NCI-H526 treated with DMSO at 0.1 percent for 48 hours (cell line): Measurements from ENCODE around the gene VAMP4.
"Not testable (repeated sequence)": the region's sequence is repeated elsewhere in the genome, so short reads cannot be mapped to it uniquely, and the experiment has no call there.

Experiments
- DNase-seq: peaks from one replicate; lab custom pipeline; 2025; lab: John Stamatoyannopoulos, UW

Gene VAMP4

GRCh38 chr1:171695772-171696171 lies 46.1 kb downstream of the VAMP4 start:
- DNase-seq: not testable (repeated sequence)

DNA sequence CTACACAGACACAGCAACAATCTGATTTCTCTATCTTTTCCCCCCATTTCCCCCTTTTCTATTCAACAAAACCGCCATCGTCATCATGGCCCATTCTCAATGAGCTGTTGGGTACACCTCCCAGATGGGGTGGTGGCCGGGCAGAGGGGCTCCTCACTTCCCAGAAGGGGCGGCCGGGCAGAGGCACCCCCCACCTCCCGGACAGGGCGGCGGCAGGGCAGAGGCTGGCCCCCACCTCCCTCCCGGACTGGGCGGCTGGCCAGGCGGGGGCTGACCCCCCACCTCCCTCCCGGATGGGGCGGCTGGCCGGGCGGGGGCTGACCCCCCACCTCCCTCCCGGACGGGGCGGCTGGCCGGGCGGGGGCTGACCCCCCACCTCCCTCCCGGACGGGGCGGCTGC lies 48.3 kb downstream of the VAMP4 start:
- not testable (repeated sequence) for DNase-seq

DNA sequence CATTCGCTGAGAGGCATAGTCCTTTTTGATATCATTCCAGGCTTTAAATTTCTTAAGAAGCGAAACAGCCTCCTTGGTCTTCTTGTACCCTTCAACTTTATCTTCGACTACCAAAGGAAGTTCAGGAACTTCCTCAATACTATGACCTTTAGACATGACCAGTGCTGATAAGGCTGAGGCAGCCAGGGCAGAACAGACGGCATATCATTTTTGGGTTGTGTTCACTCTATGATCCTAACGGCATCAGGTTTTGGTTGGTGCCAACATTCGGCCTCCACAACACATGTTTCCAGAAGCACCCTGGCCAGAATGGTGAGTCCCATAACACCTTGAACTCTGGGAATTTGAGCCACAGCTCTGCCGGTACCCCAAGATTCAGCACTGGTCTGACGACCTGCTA lies 58.0 kb downstream of the VAMP4 start:
- no peak for DNase-seq

GRCh38 chr1:171680339-171680738 lies 61.5 kb downstream of the VAMP4 start:
- no peak for DNase-seq

DNA sequence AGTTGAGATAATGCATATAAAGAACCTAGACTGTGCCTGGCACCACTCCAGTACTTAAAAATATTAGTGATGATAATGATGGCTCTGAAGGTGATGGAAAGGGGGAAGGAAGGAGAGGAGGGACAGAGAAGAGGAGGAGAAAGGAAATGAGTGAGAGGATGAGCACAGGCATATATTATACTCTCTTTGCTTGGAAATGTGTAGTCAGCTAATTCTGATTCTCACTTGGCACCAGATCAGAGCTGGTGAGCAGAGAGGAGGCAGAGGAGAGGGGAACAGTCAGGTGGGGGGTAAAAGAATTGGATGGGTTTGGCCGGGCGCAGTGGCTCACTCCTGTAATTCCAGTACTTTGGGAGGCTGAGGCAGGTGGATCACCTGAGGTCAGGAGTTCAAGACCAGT lies 65.0 kb downstream of the VAMP4 start:
- no peak for DNase-seq

- DNase-seq: no peak
These were observed 67.1 kb downstream of the VAMP4 start for GRCh38 chr1:171674431-171675405.

DNA sequence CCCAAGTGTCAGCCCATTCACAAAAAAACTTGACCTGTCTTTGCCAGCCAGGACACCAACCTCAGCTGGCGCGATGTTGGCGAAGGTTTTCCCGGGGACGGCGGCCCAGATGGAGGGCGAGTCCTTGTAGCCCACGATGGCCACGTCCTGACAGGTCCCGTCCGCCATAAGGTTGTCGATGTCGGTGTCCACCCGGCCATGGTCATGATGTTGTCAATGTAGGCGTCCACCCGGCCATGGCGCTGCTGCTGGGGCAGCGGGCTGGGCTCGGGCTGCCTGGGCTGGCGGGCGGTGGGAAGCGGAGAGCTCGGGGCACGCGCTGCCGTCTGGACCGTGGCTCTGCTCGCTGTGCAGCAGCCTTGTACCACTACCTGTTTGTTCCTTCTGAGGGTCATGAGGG lies 71.1 kb downstream of the VAMP4 start:
- no peak for DNase-seq

DNA sequence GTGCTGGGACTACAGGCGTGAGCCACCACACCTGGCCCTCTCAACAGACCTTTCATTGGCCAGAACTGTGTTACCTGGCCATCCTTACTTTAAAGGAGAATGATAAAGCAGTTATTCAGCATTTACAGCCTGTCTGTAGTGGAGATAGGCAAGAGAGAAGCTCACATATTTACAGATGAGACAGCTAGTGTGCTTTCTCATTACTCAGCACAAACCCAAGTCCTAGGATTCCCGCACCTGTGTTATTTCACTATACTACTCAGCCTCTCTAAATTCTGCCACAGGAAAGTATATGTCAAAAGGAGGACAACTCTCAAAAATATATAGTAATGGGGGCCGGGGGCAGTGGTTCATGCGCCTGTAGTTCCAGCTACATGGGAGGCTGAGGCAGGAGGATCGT lies 73.5 kb downstream of the VAMP4 start:
- no peak for DNase-seq

DNA sequence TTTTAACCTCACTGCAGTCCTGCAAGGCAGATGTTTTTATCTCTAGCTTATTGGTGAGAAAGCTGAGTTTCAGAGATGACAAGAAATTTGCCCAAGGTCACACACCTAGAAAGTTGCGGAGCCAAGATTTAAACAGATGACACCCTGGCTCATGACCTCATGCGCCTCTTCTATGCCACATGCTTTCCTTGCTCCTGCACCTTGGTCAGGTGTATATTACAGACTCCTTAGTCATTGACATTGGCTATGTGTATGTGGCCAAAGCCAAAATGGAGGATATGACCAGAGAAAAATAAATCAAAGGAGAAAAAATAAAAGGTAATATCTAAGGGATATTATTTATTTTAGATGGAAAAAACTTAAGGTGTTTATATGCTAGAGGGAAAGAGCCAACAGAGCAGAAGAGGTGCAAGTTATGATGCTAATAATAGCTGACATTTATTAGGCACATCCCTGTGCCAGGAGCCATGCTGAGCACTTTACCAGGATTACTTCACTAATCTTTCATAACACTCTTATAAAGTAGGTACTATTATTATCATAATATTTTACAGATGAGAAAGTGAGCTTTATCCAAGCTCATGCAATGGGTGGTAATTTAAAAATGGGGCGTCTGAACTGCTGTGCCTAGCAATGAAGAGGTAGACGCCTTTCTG lies 75.6 kb downstream of the VAMP4 start:
- DNase-seq: no peak

DNA sequence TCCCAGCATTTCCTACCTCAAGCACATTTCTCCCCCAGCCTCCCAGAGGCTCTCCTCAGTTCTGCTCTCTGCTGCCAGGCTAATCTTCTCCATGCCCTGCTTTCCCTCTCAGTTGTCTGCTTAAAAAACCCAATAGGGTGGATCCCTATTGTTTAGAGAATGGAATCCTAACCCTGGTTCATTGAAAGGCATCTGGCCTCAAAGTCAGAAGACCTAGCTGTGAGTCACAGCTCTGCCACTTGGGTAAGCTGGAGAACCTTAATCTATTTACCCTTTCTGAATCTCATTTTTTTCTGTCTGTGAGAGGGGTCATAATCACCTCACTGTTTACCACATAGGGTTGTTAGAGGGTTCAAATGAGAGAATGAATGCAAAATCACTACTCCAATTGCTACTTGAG lies 76.9 kb downstream of the VAMP4 start:
- DNase-seq: no peak

DNA sequence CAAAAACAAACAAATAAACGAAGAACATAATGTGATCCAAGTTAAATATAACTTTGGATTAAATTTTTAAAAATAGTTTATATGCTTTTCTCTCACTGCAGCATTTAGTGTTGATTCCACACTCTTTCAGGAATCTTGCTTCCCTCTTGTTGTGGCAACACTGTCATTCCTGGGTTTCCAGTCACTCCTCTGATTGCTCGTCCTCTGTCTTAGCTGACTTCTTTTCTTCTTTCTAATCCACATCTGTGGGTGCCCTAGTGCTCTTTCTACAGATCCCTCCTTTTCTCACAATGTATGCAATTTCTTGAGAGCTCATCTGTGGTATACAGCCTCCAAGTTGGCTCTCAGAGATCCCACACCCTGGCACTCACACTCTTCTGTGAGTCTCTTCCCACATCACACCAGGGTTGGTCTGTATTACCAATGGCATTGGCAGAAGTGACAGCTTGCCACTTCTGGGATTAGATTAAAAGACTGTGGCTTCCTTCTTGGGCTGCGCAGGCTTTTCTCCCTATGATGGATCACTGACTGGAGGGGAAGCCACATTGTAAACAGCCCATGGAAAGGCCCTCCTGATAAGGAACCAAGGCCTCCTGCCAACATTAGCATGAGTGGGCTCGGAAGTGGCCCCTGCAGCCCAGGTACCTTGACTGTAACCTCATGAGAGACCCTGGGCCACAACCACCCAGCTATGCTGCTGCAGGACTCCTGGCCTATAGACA lies 77.8 kb downstream of the VAMP4 start:
- no peak for DNase-seq

DNA sequence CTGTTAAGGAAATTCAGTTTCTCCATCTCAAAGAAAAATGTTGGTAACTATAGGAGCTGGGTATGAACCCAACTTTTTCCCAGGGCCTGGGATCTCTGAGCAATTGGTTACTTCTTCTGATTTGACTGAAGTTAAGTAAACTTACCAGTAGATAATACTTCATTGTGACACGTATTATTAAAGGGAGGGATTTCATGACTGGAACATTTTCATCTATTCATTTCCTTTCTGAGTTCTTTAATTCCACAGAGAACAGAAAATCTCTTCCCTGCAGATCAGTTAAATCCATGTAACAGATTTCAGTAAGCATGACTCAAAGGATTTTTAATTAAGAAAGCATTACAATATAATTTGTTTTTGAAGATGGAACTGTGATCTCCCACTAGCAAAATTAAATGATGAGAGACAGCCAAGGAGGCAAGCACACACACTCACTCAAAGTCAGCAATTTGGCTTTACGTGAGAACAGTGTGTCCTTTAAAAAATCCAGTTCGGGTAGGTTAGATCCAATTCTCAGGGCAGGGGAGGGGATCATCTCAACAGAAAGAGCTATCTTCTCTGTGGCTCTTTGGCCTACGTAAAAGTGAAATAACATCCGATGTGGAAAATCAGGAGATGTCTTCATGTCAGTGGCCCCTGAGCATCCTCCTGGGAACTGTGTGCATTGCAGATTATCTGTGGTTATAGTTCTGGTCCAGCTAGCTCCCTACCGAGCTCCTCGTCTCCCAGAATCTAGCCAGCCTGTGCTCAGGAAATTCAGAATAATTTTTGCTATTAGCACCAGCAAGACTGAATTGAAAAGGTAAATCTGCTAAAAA lies 78.6 kb downstream of the VAMP4 start:
- no peak for DNase-seq

DNA sequence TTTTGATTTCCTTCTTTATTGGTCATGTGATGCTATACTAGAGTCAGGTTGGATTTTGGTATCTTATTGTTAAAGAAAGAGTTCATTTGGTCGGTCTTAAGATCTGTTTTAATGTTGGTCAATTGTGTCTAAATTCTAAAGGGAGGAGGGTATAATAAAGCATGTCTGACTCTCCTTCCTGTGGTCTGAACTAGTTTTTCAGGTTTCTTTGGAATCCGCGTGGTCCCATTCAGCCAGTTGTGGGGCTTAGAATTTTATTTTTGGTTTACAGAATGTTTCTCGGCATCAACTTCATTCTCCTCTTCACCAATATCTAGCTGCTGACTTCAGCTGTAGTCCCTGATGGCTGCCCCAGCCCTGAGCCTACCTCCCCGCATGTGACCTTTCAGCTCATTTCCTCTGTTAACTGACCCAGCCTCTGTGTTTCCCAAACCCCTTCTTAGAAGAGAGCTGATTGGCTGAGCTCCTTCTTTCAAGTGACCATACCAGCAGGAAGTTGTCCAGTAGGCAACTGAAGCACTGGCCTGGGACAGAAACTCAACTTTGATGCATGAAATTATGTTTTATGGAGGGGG lies 80.7 kb downstream of the VAMP4 start:
- DNase-seq: no peak

DNA sequence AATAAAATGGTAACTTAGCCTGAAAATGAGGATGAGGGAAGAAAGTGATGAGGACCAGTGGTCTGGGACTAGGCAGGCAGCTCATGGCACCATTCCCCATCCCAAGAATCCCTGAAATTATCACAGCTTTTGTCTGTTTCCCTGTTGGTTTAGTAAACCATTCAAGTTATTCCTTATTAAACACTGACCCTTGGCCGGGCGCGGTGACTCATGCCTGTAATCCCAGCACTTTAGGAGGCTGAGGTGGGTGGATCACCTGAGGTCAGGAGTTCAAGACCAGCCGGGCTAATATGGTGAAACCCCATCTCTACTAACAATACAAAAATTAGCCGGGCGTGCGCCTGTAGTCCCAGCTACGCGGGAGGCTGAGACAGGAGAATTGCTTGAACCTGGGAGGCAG lies 85.7 kb downstream of the VAMP4 start:
- not testable (repeated sequence) for DNase-seq

DNA sequence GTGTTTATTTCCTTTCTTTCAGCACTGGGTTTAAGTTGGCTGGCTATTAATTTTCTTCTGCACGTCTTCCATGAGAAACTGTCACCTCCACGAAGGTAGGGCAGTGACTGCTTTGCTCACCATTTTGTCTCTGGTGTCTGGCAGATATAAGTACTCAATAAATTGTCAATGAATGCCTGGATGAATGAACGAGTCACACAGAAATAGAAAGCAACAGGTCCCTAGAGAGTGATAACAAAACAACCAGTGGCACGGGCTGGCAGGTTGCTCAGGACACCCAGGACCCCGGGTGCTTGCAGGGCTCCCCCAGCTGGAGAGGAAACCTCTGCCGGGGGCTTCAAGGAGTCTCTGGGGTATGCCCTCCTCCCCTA lies 86.1 kb downstream of the VAMP4 start:
- DNase-seq: no peak

- DNase-seq: peak; percentile 32
These were observed 86.7 kb downstream of the VAMP4 start for GRCh38 chr1:171654942-171655745.

DNA sequence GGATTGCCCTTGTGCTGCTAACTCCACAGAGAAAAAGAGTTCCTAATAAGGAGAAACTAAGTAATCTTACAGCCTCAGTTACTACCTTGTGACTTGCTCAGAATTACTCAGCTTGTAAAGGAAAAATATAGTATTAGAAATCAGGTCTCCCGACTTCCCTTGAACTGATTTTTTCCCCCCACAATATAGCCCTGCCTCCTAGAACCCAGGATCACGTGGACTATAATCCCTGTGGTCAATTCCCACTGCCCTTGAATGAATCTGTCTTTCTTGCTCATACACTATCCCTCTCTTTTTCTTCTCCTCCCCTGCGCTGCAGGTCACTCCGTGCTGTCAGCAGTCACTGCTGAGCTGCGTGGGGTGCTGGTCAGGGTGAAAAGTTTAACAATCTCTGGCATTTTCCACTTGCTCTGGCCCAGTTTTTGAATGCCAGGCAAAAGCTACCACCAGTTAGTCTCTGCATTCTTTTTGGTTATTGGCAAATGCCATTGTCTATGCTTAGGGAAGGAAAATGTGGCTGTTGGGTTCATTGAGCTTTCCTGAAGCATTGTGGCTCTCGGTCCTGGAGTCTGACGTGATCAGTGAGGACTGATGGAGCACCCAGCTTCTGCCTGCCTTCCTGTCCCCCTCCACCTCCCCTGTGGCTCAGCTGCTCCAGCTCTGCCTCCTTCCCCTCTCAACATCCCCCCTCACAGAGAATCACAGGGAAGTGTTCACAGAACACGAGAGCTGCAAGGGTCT lies 87.5 kb downstream of the VAMP4 start:
- DNase-seq: no peak

DNA sequence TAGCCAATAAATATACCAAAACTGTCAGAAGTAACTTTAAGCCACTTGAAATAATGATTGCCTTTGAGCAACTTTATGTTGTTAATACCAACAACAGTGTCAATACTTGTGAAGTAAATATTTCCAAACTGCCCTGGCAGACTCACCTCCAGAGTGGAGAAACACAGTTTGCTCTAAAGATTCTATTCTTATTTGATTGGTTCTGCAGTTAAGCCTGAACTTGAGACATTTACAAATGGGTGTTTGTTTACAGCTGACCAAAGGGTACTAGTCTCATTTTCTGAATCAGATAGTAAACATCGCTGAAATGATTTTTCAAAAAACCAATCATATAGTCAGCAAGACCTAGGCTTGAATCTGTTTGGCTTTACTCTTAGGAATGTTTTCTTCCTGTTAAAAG lies 88.1 kb downstream of the VAMP4 start:
- DNase-seq: no peak

GRCh38 chr1:171652234-171652822 lies 89.5 kb downstream of the VAMP4 start, which contains the start of gene MYOC:
MYOC (minus strand) TSS chr1:171652688; CDS start chr1:171652611, 77 bp downstream.
- DNase-seq: no peak
